HepG2 (cell line): ENCODE measurements around the gene LARP1. TPM values are rescaled to one million over a fixed set of nuclear protein-coding genes. Genes with fewer than 3 reads are reported as not detected.

Experiments used
- FOSL1 ChIP-seq: sonication (generic); formaldehyde crosslinking; IDR thresholded peaks from 2 replicates; pipeline ENCODE4 v1.9.0; 2021; ENCODE audit warnings: missing genetic modification reagents, borderline replicate concordance
- KLF12 ChIP-seq: sonication (generic); formaldehyde crosslinking; IDR thresholded peaks from 2 replicates; pipeline ENCODE4 v1.4.0; 2020; ENCODE audit warnings: missing genetic modification reagents, borderline replicate concordance
- MXD3 ChIP-seq: IDR thresholded peaks from 2 replicates; pipeline ENCODE4 v1.6.1; 2016; ENCODE audit warnings: mild to moderate bottlenecking, missing biosample characterization, missing genetic modification reagents
- NRL ChIP-seq: sonication (generic); formaldehyde crosslinking; IDR thresholded peaks from 2 replicates; pipeline ENCODE4 v1.5.0; 2020; ENCODE audit warnings: missing genetic modification reagents, mild to moderate bottlenecking, moderate library complexity, borderline replicate concordance
- PREB ChIP-seq: sonication (generic); formaldehyde crosslinking; IDR thresholded peaks from 2 replicates; pipeline ENCODE4 v1.4.0; 2020; ENCODE audit warnings: missing genetic modification reagents
- SP5 ChIP-seq: IDR thresholded peaks from 2 replicates; pipeline ENCODE4 v1.6.1; 2016; ENCODE audit warnings: low read depth, borderline replicate concordance
- STAT6 ChIP-seq: sonication (generic); formaldehyde crosslinking; IDR thresholded peaks from 2 replicates; pipeline ENCODE4 v1.4.0; 2020; ENCODE audit warnings: missing genetic modification reagents, mild to moderate bottlenecking, borderline replicate concordance
- THYN1 ChIP-seq: sonication (generic); formaldehyde crosslinking; IDR thresholded peaks from 2 replicates; pipeline ENCODE4 v1.8.1; 2023; ENCODE audit warnings: low read depth, mild to moderate bottlenecking, moderate library complexity, missing genetic modification reagents, borderline replicate concordance
- U2AF2 ChIP-seq: fragments of 200-400 bp; formaldehyde crosslinking; IDR thresholded peaks from 2 replicates; pipeline ENCODE4 v1.6.1; 2017; ENCODE audit warnings: low read depth, mild to moderate bottlenecking, low read length
- ZHX1 ChIP-seq: sonication (generic); formaldehyde crosslinking; IDR thresholded peaks from 2 replicates; pipeline ENCODE4 v1.8.1; 2022; ENCODE audit warnings: low read depth, mild to moderate bottlenecking, missing genetic modification reagents
- ZNF142 ChIP-seq: sonication (generic); formaldehyde crosslinking; IDR thresholded peaks from 2 replicates; pipeline ENCODE4 v1.4.0; 2020; ENCODE audit warnings: missing genetic modification reagents
- ZNF230 ChIP-seq: sonication (generic); formaldehyde crosslinking; IDR thresholded peaks from 2 replicates; pipeline ENCODE4 v1.4.0; 2020; ENCODE audit warnings: mild to moderate bottlenecking, missing genetic modification reagents
- ZNF496 ChIP-seq: sonication (generic); formaldehyde crosslinking; IDR thresholded peaks from 2 replicates; pipeline ENCODE4 v1.8.1; 2023; ENCODE audit warnings: mild to moderate bottlenecking, moderate library complexity, missing genetic modification reagents; ENCODE audit not compliant: insufficient replicate concordance
- ZNF878 ChIP-seq: sonication (generic); formaldehyde crosslinking; IDR thresholded peaks from 2 replicates; pipeline ENCODE4 v1.8.1; 2023; ENCODE audit warnings: mild to moderate bottlenecking, missing genetic modification reagents, moderate library complexity
- ZNF883 ChIP-seq: sonication (generic); formaldehyde crosslinking; IDR thresholded peaks from 2 replicates; pipeline ENCODE4 v1.5.1; 2020; ENCODE audit warnings: mild to moderate bottlenecking, missing genetic modification reagents; ENCODE audit errors: not compliant biosample characterization
- polyA plus RNA-seq, 8 experiments: library from polyadenylated mRNA; depleted of rRNA in 3 of 8; stranded (reverse) in 7 of 8; unstranded in 1 of 8; fragments of >200 nt; fragmentation: Illumina TruSeq in 4 of 8; extraction: Trizol in 4 of 8; gene quantifications; 2 replicates each; pipeline versions ENCODE4 v1.2.1 to v1.2.3, GENCODE V29; 2011 to 2016; ENCODE audit warnings: low read depth in 4 of 8, missing spikeins in 1 of 8, mixed read lengths in 1 of 8; ENCODE audit not compliant: insufficient read depth in 1 of 8
- total RNA-seq, 5 experiments: library from RNA; depleted of rRNA; stranded (reverse); fragments of >200 nt; fragmentation: Illumina TruSeq; extraction: Trizol; gene quantifications; 2 replicates each; pipeline ENCODE4 v1.2.3, GENCODE V29; 2016; ENCODE audit warnings: low read depth in 1 of 5

Gene LARP1
- total and polyA plus RNA-seq, 2 of the 13 experiments (the other 11 are each of a cell fraction or from before 2014, with no cell fraction given), result 45.2 to 61.4 TPM

GRCh38 chr5:154850255-154851062, 95.3 kb downstream of the LARP1 start, which contains the start of gene FAXDC2 (continued):
- TF ChIP-seq NRL (CRISPR knock-in tag), result no peak
- no peak for TF ChIP-seq ZNF230 (CRISPR knock-in tag)
- TF ChIP-seq ZNF142 (CRISPR knock-in tag), result no peak
- no peak for TF ChIP-seq ZNF878 (CRISPR knock-in tag)
- peak; percentile 74 for TF ChIP-seq ZNF883
- TF ChIP-seq KLF12 (CRISPR knock-in tag), result no peak
- no peak for TF ChIP-seq ZNF496 (CRISPR knock-in tag)
- TF ChIP-seq PREB (CRISPR knock-in tag), result no peak
- no peak for TF ChIP-seq FOSL1 (CRISPR knock-in tag)
- no peak for TF ChIP-seq U2AF2
- TF ChIP-seq SP5 (CRISPR knock-in tag), result no peak
- no peak for TF ChIP-seq ZHX1
- TF ChIP-seq THYN1 (CRISPR knock-in tag), result no peak
- TF ChIP-seq MXD3 (CRISPR knock-in tag), result no peak
- no peak for TF ChIP-seq STAT6 (CRISPR knock-in tag)
